GM18870 (cell line): ENCODE data around the gene FAM180B.

Source experiments
- ATAC-seq: cut with Tn5 transposase; IDR thresholded peaks from one replicate; pipeline ENCODE4 v1.9.1; 2021; ENCODE audit warnings: moderate library complexity; ENCODE audit not compliant: unreplicated experiment

FAM180B gene

DNA sequence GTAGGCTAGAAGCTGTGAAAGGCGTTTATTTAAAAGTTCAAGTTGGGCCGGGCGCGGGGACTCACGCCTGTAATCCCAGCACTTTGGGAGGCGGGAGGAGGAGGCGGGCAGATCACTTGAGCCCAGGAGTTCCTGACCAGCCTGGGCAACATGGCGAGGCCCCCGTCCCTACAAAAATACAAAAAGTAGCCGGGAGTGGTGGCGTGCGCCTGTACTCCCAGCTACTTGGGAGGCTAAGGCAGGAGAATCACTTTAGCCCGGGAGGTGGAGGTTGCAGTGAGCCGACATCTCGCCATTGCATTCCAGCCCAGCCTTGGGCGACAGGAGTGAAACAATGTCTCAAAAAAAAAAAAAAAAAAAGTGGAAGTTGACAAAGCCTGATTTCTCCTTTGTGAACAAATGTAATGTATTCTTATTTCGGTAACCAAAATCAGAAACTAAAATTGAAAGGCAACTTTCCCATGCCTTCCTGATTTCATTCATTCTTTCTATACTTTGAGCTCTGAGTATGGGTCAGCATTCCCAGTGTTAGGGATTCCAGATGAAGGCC, 20.3 kb upstream of the FAM180B start:
- no peak for ATAC-seq

DNA sequence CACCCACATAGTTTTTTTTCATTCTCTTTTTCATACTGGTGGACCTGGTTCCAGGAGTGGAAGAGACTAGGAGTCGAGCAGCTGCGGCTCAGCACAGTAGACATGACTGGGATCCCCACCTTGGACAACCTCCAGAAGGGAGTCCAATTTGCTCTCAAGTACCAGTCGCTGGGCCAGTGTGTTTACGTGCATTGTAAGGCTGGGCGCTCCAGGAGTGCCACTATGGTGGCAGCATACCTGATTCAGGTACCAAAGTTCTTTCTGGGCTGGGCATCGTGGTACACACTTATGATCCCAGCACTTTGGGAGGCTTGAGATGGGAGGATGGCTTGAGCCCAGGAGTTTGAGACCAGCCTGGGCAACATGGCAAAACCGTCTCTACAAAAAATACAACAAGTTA, 16.8 kb upstream of the FAM180B start:
- no peak for ATAC-seq

DNA sequence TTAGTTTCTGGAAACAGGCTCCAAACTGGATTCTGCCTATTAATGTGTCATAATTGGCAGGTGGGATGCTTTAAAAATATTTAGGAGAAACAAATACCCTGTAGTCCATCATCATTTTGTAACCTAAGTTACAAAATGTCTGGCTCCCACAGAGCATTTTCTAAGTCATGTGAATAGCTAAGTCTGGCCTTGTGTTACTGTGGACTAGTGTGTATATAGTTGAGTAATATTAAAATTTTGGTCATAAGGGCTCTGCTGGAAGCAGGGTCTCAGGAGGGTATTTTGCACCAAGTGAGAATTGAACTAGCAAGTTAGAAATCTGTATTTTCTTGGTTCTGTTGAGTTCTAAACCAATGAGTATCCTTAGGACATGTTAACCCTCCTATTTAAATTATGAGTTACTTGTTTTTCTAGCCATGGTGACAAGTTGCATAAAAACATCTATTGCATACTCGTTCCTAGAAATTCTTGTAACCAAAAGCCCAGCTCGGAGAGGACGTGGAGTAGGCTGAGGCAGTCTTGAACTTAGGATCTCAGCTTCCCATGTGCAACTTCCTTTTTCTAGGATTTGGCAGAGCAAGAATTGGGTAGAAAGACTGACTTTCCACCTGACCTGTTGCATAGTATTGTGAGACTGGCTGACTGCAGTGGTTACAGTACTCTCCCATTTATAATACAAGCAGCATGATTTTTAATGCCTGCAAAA, 15.7 kb upstream of the FAM180B start:
- ATAC-seq, result no peak

DNA sequence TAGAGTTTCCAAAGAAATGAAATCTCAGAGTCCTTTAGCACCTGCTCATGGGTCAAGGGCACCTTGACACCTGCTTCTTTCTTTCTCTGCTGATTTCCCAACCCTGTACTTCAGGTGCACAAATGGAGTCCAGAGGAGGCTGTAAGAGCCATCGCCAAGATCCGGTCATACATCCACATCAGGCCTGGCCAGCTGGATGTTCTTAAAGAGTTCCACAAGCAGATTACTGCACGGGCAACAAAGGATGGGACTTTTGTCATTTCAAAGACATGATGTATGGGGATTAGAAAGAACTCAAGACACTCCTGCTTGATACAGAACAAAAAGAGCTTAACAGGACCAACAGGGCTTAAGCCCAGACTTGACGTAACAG, 15.1 kb upstream of the FAM180B start:
- ATAC-seq, result no peak

DNA sequence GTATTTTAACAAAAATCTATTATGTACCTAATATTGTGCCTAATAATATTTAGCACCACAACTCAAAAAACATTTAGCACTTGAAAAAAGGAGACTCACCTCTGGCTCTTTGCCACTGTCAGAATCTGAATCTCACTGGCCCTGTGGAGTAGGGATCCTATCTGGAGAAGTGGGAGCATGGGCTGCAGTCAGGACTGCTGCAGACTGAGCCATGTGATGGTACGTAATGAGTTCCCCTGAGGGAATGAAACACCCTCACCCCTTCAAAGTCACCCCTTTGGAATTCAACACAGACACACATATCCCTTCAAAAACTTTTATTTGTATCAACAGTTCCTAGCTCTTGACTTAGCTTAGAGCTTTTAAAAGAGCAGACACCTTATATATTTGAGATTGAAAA, 14.6 kb upstream of the FAM180B start:
- no peak for ATAC-seq

DNA sequence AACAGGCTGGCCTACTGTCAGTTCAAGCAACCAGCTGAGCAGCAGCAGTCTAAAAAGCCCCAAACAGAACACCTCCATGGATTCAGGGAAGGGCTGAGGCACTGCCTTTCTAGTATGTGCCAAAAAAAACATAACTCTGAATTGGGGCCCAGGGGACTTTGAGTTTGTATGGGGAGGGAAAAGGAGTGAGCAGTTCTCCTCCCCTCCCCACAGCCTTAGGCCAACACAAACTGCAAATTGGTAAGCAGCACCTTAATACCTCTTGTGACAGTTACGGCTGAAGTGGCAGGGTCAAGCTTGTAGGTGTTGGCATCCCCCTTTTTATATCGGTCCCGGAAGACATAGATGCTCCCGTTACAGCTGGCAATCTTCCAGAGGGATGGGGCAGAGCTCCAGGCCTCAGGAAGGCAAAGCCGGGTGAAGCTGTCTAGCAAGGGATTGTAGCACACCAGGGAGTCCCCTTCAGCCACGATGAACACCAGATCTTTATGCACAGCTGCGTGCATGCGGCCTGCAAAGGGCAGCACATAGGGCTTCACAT, 13.7 kb upstream of the FAM180B start:
- ATAC-seq, result no peak

DNA sequence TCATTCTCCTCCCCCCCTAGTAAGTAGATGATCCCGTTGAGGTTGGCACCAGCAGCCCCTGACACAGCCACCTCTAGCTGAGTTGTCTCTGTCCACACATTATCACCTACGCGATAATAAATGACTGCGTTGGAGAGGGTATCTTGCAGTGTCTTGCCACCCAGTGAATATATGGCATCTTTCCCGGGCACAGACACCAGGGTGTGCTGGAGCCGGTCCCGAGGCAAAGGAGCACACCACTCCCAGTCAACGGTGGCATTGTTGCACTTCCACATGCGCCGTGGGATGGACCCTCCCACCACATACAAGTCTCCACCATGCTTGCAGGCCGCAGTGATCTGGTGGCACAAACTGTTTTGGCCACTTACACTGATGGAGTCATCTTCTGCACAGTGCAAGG, 13.2 kb upstream of the FAM180B start:
- no peak for ATAC-seq

DNA sequence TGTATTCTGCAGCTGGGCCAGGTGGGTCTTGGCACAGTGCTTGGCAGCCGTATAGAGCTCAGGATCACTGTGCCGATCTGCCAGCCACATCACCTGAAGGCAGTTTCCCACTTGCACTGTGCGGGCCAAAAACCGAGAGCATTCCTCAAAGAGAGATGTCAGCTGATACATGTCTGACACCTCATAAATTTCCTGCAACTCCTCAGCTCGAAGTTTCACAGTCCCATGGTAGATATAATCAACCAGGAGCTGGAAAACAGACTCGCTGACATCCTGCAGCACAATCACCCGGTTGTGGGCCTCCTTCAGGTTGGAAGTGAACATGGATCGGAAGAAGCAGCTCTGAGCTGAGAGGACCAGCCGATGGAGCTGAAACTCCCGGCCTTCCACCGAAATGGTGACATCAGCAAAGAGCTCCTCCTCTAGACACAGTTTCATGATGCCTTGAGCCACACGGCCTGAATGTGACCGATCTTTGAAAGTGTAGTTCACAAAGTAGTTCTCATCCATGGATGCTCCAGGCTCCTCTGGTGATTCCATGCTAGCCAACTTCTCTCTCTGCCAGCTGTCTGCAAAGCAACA, 8.9 kb upstream of the FAM180B start:
- no peak for ATAC-seq

DNA sequence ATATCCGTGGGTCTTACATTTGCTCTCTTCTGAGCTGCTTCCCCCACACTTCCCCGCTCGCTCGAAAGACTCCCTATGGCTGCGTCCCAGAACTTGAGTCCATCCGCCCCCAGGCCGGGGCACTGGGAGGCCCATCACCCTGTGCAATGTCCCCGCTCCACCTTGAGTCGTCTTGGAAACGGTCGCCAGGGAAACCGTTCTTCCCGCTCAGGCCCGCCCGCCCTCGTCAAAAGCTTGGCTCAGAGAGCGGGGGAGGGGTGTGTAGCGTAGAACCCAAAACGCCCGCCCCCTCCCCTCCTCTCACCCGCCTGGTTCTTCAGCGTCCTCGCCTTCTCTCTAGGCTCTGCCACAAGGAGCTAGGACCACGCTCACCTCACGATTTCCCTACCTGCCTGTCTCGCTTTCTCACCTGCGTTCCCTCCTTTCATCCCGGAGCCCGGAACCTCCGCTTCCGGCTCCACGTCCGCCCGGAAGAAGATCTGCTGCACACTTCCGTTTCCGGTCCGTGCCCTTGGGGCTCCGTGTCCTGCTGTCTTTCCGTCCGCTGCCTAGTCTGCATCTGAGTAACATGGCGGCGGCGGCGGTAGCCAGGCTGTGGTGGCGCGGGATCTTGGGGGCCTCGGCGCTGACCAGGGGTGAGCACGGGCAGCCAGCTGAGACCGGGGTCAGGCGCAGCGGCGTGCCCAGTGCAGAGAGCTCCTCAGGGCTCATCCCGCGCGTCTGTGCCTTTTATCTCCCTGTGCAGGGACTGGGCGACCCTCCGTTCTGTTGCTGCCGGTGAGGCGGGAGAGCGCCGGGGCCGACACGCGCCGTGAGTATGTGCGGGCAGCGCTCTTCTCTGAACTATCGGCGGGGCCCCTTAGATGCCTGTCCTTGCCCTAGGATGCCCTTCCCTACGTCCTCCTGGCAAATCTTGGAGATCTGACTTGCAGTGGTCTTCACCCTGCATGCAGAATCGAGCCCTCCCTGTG, 7.7 kb upstream of the FAM180B start, which contains the start of the genes KBTBD4 and NDUFS3:
TSS of gene KBTBD4 (minus strand) at position 447 of the 971 bp plus-strand sequence. CDS start at position 428, 19 bp downstream.
TSS of gene NDUFS3 (plus strand) at position 551 of the 971 bp plus-strand sequence. CDS start at position 569, 18 bp downstream.
- ATAC-seq, result peak; percentile 87

DNA sequence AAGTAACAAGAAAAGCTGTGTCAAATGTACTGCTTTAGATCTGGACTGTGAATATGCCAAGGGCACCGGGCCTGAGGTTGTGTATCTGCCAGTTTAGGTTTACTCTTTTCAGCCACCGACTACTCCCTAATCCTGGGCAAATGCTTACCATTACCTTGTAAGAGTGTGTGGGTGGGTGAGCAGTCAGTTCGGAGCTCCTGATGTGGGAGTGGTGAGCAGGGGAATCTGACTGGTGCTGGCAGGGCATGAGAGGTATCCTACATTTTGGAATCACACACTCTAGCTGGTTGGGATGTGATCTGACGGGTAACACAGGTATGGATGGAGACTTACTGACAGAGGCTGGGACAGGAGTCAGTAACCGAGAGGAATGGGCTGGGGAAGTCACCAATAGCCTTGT, 2.6 kb upstream of the FAM180B start:
- ATAC-seq, result no peak

DNA sequence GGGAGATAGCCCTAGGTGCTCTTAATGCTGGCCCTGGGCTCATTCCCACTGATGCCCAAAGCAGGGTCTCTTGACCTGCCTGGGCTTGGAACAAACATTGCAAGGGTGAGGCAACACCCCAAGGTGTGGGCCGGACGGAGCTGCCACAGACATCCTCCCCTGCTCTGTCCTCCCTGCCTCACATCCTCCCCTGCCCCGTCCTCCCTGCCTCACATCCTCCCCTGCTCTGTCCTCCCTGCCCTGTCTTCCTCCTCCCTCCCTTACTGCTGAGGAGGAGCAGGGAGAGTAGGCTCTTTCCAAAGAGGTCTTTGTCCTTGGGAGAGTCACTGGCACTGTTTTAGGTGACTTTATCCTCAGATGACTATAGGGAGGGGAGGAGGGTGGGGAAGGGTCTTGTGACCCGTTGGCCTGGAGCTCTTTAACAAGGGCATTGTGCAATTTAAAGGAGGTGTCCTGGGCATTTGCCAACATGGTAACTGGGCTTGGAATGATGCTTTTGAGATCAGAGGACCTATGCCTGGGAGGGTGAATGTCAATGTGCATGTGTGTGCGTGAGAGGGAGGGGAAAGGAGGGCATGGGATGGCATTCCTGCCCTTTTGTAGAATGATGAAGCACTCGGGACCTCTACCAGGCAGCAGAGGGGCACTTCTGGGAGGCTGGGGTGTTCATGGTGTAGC, 700 bp downstream of the FAM180B start:
- no peak for ATAC-seq

DNA sequence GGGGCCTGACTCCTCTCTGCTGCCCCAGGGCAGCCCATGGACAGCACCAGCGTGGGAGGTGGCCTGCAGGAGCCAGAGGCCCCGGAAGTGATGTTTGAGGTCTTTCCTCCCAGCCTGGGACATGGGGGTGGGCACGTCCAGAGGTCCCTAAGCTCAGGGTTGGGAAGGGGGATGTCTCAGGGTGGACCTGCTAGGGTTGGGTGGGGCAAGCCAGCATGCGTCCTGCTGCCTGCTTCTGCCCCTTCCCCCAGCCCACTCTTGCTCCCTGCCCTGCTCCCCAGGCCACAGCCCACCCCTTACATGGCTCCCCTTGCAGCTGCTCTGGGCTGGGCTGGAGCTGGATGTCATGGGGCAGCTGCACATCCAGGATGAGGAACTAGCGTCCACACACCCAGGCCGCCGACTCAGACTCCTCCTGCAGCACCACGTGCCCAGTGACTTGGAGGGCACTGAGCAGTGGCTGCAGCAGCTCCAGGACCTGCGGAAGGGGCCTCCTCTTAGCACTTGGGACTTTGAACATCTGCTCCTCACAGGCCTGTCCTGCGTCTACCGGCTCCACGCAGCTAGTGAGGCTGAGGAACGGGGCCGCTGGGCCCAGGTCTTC, 1.3 kb downstream of the FAM180B start:
- ATAC-seq, result no peak

DNA sequence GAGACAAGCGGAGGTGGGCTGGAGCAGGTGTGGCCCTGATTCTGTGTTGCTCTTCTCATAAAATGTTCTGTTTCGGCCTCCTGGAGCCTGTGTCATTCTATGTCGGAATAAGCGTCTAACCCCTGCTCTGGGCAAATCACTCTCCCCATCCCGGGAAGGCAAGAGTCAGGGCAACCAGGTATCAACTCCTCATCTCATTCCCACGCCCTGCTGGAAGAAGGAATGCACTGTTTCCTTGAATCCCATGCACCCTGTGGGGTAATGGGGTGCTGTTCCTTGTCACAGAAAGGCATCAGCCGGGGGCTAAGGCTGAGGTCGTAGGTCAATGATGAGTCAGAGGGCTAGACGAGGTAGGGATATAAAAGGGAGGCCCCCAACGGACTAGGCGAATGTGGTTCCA, 2.6 kb downstream of the FAM180B start:
- no peak for ATAC-seq

DNA sequence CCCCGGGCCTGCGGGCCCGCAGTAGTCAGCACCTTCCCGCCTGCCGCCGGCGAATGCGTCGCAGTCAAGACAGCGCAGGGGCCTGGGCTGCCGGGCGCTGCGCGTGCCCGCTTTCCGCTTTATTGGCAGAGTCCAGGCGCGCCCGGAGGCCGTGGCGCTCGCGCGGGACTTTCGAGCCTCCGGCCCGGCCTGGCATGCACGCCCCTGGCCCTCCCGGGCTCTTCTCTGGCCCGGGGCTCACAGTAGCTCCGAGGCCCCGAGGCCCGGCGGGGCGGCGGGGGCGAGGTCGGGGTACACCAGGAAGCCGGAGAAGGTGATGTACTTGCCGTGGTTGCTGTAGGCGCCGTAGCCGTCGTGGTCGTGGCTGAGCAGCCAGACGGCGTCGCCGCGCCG, 3.1 kb downstream of the FAM180B start:
- no peak for ATAC-seq

DNA sequence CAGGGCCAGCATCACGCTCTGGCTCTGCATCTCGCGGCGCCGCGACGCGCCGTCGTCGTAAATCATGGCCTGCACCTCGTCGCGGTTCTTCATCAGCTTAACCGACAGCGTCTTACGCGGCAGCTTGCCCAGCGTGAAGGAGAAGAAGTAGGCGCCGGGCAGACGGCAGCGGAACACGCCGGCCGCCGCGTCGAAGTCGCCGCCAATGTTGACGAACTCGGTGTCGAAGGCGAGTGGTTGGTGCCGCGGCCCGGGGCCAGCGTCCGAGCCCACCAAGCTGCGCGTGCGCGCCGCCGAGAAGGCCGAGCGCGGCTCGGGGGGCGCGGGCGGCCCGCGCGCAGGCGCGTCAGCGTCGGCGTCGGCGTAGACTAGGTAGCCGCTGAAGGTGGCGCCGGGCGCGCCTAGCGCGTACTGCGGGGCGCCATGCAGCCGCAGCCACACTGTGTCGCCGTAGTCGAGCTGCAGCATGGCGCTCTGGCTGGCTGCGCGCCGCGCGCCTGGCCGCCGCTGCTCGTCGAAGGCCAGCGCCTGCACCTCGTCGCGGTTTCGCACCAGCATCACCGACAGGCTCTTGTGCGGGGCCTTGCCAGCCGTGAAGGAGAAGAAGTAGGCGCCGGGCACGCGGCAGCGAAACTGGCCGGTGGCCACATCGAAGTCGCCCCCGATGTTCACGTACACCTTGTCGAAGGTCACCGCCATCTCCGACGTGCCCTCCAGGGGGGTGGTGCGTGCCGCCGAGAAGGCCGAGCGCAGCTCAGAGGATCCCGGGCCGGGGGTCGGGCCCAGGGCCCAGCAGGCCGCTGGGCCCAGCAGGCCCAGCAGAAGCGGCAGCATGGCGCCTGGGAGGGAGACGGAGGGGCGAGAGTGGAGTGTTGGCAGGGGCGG, 3.7 kb downstream of the FAM180B start:
- ATAC-seq, result no peak

DNA sequence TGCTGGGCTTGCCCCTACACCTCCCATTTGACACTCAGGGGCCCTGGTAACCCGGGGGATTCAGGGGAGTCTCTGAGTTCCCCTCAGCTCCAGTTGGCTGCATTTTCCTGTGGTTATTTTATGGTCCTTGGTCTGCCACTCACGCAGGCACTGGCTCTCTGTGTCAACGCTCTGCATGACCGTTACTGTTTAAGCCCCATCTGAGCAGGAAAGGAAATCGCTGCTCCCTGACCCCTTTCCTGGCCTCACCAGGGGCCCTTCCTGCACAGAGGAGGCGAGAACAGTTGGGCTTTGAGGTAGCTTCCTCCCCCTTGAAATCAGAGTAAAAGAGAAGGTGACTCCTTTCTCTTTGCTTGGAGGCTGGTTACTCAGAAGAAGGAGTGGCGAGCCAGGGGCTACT, 5.3 kb downstream of the FAM180B start:
- ATAC-seq, result no peak

DNA sequence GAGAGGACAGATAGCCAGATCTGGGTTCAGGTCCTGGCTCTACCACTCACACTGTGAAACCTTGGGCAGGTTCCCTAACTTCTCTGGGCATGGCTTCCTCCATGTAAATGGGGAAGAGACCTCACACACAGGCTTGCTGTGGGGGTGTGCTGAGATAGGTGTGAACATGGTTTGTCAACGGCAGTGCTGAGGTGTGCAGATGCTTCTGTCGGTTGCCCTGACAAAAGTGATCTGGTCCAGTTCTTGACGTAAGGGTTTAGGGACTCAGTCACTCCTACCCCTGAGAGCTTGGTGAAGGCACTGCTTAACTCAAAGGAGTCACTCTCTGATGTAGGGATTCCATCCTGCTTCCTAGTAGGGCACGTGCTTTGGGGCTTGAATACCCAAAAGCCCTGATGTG, 5.8 kb downstream of the FAM180B start:
- no peak for ATAC-seq

DNA sequence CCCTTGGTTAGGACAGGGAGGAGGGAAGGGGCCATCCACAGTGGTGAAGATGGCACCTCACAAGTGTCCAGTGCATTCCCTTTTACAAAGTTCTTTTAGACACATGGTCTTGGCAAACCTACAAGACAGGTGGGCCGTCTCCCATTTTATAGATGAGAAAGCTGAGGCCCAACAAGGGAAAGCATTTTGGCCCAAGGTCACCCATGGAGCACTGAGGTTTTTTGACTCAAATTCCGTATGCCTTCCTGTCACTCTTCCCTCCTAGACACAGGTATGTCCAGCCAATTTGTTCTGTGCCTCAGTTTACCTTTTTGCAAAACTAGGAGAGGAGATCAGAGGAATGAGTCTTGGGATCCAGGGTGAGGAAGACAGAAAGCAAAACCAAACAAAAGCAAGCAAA, 6.5 kb downstream of the FAM180B start:
- no peak for ATAC-seq

DNA sequence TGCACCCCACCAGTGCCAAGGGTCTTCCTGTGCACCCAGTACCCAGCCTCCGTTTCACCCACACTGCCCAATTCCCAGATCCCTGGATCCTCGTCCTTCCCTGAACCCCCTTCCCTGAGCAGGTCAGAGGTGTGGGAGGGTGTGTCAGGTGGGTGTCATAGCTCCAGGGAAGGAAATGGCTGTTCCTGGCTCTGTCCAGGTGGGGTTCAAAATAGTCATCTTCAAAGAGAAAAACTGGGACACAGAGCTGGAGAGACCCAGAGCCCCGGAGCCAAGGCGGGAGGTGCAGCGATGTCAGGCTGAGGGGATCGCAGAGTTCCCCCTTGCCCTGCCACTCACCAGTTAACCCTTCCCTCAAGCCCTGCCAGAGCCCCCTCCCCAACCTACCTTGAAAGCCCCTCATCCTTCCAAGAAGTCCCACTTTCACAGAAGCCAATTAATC, 7.0 kb downstream of the FAM180B start:
- ATAC-seq, result no peak
